IMR-90 (cell line): ENCODE results near the gene RUNX1. TPM values are rescaled to one million over a fixed set of nuclear protein-coding genes. Genes with fewer than 3 reads are reported as not detected.
A peak's percentile ranks its signal among the peaks of the same experiment; 100 is the strongest.

ENCODE experiments used
- ATAC-seq: fragments of 200-7000 bp; cut with Tn5 transposase; 2 replicates; pipeline ENCODE4 v1.9.1; 2020; ENCODE audit warnings: low read depth, mild to moderate bottlenecking, moderate library complexity
- BruUV-seq: library from RNA; stranded (reverse); fragments of 400-500 nt; replicated peaks from 2 replicates; lab custom pipeline; 2021; lab: Mats Ljungman, UMichigan
- CTCF ChIA-PET: fragments of 300-600 bp; formaldehyde crosslinking; extraction: SDS; loops from one replicate; lab custom pipeline; 2021; ENCODE audit warnings: antibody characterized with exemption; lab: Yijun Ruan, JAX
- POLR2A ChIA-PET: fragments of 300-600 bp; sonication (Branson Sonifier 250); formaldehyde crosslinking; loops from one replicate; lab custom pipeline; 2022; ENCODE audit warnings: antibody characterized with exemption; ENCODE audit not compliant: unreplicated experiment; lab: Charles Lee
- DNase-seq: peaks from one replicate; pipeline ENCODE4 v3.0.0; 2013
- H2AFZ ChIP-seq: replicated peaks from 2 replicates; pipeline ENCODE3; 2013; ENCODE audit warnings: low read length, mild to moderate bottlenecking; ENCODE audit not compliant: poor library complexity
- H2AK5ac ChIP-seq: 2 replicates; pipeline ENCODE4 v1.6.1; 2013; ENCODE audit warnings: low read depth, low read length, inconsistent platforms
- H2AK9ac ChIP-seq: replicated peaks from 2 replicates; pipeline ENCODE3; 2013; ENCODE audit warnings: mild to moderate bottlenecking, low read depth, low read length, moderate library complexity; ENCODE audit not compliant: poor library complexity
- H2BK120ac ChIP-seq: 2 replicates; pipeline ENCODE4 v1.6.1; 2013; ENCODE audit warnings: low read depth, low read length, inconsistent platforms
- H2BK15ac ChIP-seq: 3 replicates; pipeline ENCODE4 v1.6.1; 2013; ENCODE audit warnings: low read depth, low read length, inconsistent platforms
- H2BK20ac ChIP-seq: 2 replicates; pipeline ENCODE4 v1.6.1; 2013; ENCODE audit warnings: low read depth, mild to moderate bottlenecking, inconsistent platforms, low read length, moderate library complexity
- H2BK5ac ChIP-seq: 2 replicates; pipeline ENCODE4 v1.6.1; 2013; ENCODE audit warnings: mild to moderate bottlenecking, low read depth, low read length, inconsistent platforms; ENCODE audit not compliant: poor library complexity, severe bottlenecking
- H3K14ac ChIP-seq: replicated peaks from 2 replicates; pipeline ENCODE4 v1.6.1; 2013; ENCODE audit warnings: low read depth, low read length, inconsistent platforms
- H3K18ac ChIP-seq: 2 replicates; pipeline ENCODE4 v1.6.1; 2013; ENCODE audit warnings: low read depth, low read length, control low read depth
- H3K23ac ChIP-seq: 2 replicates; pipeline ENCODE4 v1.6.1; 2013; ENCODE audit warnings: low read depth, low read length, inconsistent platforms
- H3K27ac ChIP-seq: 2 replicates; pipeline ENCODE4 v1.5.1; 2013; ENCODE audit warnings: mild to moderate bottlenecking, control low read depth, low read length; ENCODE audit not compliant: insufficient read depth
- H3K27me3 ChIP-seq: 2 replicates; pipeline ENCODE4 v1.6.1; 2013; ENCODE audit warnings: low read length; ENCODE audit not compliant: control insufficient read depth, insufficient read depth
- H3K36me3 ChIP-seq: 2 replicates; pipeline ENCODE4 v1.6.1; 2013; ENCODE audit warnings: low read length, mixed read lengths; ENCODE audit not compliant: control insufficient read depth, insufficient read depth
- H3K4ac ChIP-seq: 2 replicates; pipeline ENCODE4 v1.6.1; 2013; ENCODE audit warnings: low read depth, low read length, inconsistent platforms
- H3K4me1 ChIP-seq: 2 replicates; pipeline ENCODE4 v1.6.1; 2013; ENCODE audit warnings: low read length, mixed read lengths; ENCODE audit not compliant: control insufficient read depth, insufficient read depth
- H3K4me2 ChIP-seq: 2 replicates; pipeline ENCODE4 v1.6.1; 2013; ENCODE audit warnings: low read depth, mild to moderate bottlenecking, control low read depth, low read length, moderate library complexity
- H3K4me3 ChIP-seq: 2 replicates; pipeline ENCODE4 v1.5.1; 2013; ENCODE audit warnings: low read depth, mild to moderate bottlenecking, control low read depth, low read length, moderate library complexity; ENCODE audit not compliant: insufficient read depth
- H3K56ac ChIP-seq: 2 replicates; pipeline ENCODE4 v1.6.1; 2013; ENCODE audit warnings: low read length, inconsistent platforms; ENCODE audit not compliant: insufficient read depth; ENCODE audit errors: extremely low read depth
- H3K79me1 ChIP-seq, 2 experiments: 2 replicates each; pipeline ENCODE4 v1.6.1; 2013; ENCODE audit warnings: low read length in 2 of 2, inconsistent platforms in 1 of 2, low read depth in 1 of 2
- H3K9ac ChIP-seq: 2 replicates; pipeline ENCODE4 v1.6.1; 2013; ENCODE audit warnings: low read depth, low read length, control low read depth
- H3K9me1 ChIP-seq: 2 replicates; pipeline ENCODE4 v1.6.1; 2013; ENCODE audit warnings: low read length, inconsistent platforms; ENCODE audit not compliant: insufficient read depth
- H3K9me3 ChIP-seq: 2 replicates; pipeline ENCODE4 v1.6.1; 2013; ENCODE audit warnings: low read length; ENCODE audit not compliant: control insufficient read depth, insufficient read depth
- H4K20me1 ChIP-seq: 2 replicates; pipeline ENCODE4 v1.6.1; 2013; ENCODE audit warnings: low read length, inconsistent platforms; ENCODE audit not compliant: insufficient read depth
- H4K5ac ChIP-seq: 2 replicates; pipeline ENCODE4 v1.6.1; 2013; ENCODE audit warnings: mild to moderate bottlenecking, low read depth, low read length, control low read depth
- H4K8ac ChIP-seq, 2 experiments: 2 replicates each; pipeline ENCODE4 v1.6.1; 2013; ENCODE audit warnings: low read depth in 2 of 2, low read length in 2 of 2, control low read depth in 1 of 2, inconsistent platforms in 1 of 2
- H4K91ac ChIP-seq: 2 replicates; pipeline ENCODE4 v1.6.1; 2013; ENCODE audit warnings: low read depth, low read length, inconsistent platforms; ENCODE audit not compliant: insufficient read depth
- FOS ChIP-seq: fragments of 150-350 bp; IDR thresholded peaks from 2 replicates; pipeline ENCODE4 v1.6.1; 2016; ENCODE audit warnings: low read depth, low read length
- MAFK ChIP-seq: IDR thresholded peaks from 2 replicates; pipeline ENCODE4 v1.6.1; 2012; ENCODE audit warnings: low read depth, low read length, improper control_type of control experiment
- MAZ ChIP-seq: IDR thresholded peaks from 2 replicates; pipeline ENCODE4 v1.6.1; 2012; ENCODE audit warnings: low read depth, mild to moderate bottlenecking, low read length, improper control_type of control experiment, moderate library complexity, borderline replicate concordance
- NFE2L2 ChIP-seq: fragments of 150-350 bp; IDR thresholded peaks from 2 replicates; pipeline ENCODE4 v1.6.1; 2016; ENCODE audit warnings: low read depth, mild to moderate bottlenecking, low read length
- WGBS, 2 experiments: methylation state at CpG; one replicate each; pipeline versions ENCODE4 v1.1.5 to v1.1.7; 2013; ENCODE audit warnings: missing lambda C conversion rate in 2 of 2; ENCODE audit not compliant: insufficient read length in 1 of 2; ENCODE audit errors: extremely low coverage in 2 of 2; 5-methylcytosine and 5-hydroxymethylcytosine counted together
- dilution Hi-C: fragments of 300-500 bp; cut with HindIII; formaldehyde crosslinking; loops from one replicate; pipeline ENCODE4 v1.14.3; 2018; ENCODE audit warnings: low sequenced_read_pairs; ENCODE audit not compliant: unreplicated experiment
- in situ Hi-C: fragments of 300-500 bp; cut with MboI; formaldehyde crosslinking; loops from 3 replicates; pipeline ENCODE4 v1.14.3; 2019; ENCODE audit warnings: low sequenced_read_pairs, inconsistent platforms, mixed read lengths
- intact Hi-C: fragments of 100-400 bp; cut with micrococcal nuclease; formaldehyde crosslinking; loops from 2 replicates; pipeline ENCODE4 v1.10.0; 2022
- polyA plus RNA-seq, 3 experiments: library from polyadenylated mRNA; depleted of rRNA; stranded (reverse); fragments of >200 nt; gene quantifications; 2 replicates each; pipeline ENCODE4 v1.2.3, GENCODE V29; 2012; ENCODE audit warnings: low replicate concordance in 1 of 3
- total RNA-seq: library from RNA; depleted of rRNA; stranded (reverse); fragments of >200 nt; gene quantifications from 2 replicates; pipeline ENCODE4 v1.2.3, GENCODE V29; 2012

RUNX1 gene
- total and polyA plus RNA-seq, 2 of the 4 experiments (the other 2 are of a cell fraction), result 34.5 to 56.5 TPM

DNA sequence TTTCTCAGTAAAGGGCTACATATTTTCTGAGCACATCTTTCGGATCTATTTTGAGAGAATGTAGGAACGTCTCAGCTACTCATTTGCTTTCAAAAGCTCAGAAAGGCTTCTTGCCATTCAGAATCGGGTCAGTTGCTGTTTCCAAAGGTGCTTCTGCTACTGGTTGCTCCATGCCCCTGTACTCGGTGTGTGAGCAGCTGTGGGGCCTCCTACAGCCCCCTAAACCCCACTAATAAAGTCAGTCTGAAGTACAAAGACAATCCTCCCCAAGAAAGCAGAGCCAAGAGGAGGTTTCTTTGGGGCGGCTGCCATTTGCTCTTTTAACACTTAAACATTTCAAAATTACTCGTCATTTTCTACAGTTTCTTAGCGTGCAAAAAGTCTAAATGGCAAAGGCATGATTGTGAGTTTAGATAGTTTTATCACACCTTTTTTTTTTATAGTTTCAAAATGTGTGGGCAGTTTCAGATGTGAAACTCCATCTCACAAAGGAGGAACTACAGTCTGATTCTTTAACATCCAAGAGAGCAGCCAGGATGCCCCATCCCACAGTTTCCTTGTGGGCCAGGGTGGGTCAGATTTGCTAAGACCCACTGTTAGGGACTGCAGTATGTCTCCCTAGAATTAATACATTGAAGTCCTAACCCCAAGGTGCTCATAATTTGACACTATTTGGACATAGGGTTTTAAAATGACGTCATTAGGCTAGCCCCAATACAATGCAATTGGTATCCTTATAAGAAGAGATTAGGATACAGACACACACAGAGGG, 4.1 kb downstream of the RUNX1 start:
- DNase-seq (no peak), ATAC-seq (no peak)
- ChIA-PET POLR2A (no interaction called here), CTCF (no interaction called here)
- H3K14ac ChIP-seq, result no peak overlapping the region
- WGBS, 2 experiments, result 67% methylated on average over 1 of the region's 8 CpGs; no CpG with 5 or more reads in 1 of the 2 experiments
- no peak overlapping the region for H2AK9ac ChIP-seq
- BruUV-seq, result no TSS peak
- intact Hi-C loops, result loop anchor here (10.0 kb wide), 3 partner anchors 300 to 570 kb away; no protein-coding TSS in a partner anchor
- H2AK5ac ChIP-seq, result 0 out of 2 replicates have a peak overlapping the region, but pooled peaks have one; percentile 5
- no peaks in the 10 kb centered on the region for H4K20me1 ChIP-seq
- no peak overlapping the region for H3K23ac ChIP-seq
- H3K4me3 ChIP-seq, result no peak overlapping the region
- peaks cover 17% of the 10 kb centered on the region for H3K4me1 ChIP-seq
- no peak overlapping the region for H4K8ac ChIP-seq
- dilution Hi-C loops, result no loop called here
- H3K27me3 ChIP-seq, result no peaks in the 10 kb centered on the region
- H3K18ac ChIP-seq, result no peak overlapping the region
- no peak overlapping the region for H3K27ac ChIP-seq
- peaks cover 14% of the 10 kb centered on the region; the same call in 1 of the 2 replicates for H3K9me1 ChIP-seq
- H4K91ac ChIP-seq, result no peak overlapping the region
- H3K9me3 ChIP-seq, result no peaks in the 10 kb centered on the region
- no peak overlapping the region for H2BK20ac ChIP-seq
- no peak overlapping the region for H3K4ac ChIP-seq
- H2BK5ac ChIP-seq, result no peak overlapping the region
- no peak overlapping the region for H3K56ac ChIP-seq
- in situ Hi-C loops, result loop anchor here (10.0 kb wide), 1 partner anchor 130 kb away; no protein-coding TSS in a partner anchor
- no peak overlapping the region for H2BK15ac ChIP-seq
- no peak overlapping the region for H4K5ac ChIP-seq
- H2AFZ ChIP-seq, result no peak overlapping the region
- TF ChIP-seq FOS (no peak), MAFK (no peak), MAZ (no peak), NFE2L2 (no peak)
- no peak overlapping the region for H3K9ac ChIP-seq
- H3K79me1 ChIP-seq, result peaks cover 0 to 42% of the 10 kb centered on the region in 2 experiments; a peak in 2 of 4 replicates
- no peak overlapping the region for H2BK120ac ChIP-seq
- H3K36me3 ChIP-seq, result no peaks in the 10 kb centered on the region
- no peak overlapping the region for H3K4me2 ChIP-seq
